GM12878 (cell line): Measurements from ENCODE around the gene PES1. TPM values are rescaled to one million over a fixed set of nuclear protein-coding genes. Genes with fewer than 3 reads are reported as not detected.

Experiments
- ATAC-seq: fragments of 200-7000 bp; cut with Tn5 transposase; 3 replicates; pipeline ENCODE4 v1.9.1; 2020; ENCODE audit warnings: mild to moderate bottlenecking, moderate library complexity
- BruUV-seq: library from RNA; stranded (reverse); fragments of 400-500 nt; replicated peaks from 2 replicates; lab custom pipeline; 2021; lab: Mats Ljungman, UMichigan
- CTCF ChIA-PET: fragments of 300-600 bp; sonication (Branson Sonifier 250); formaldehyde crosslinking; extraction: SDS; loops from one replicate; lab custom pipeline; 2021; ENCODE audit warnings: inconsistent platforms; lab: Yijun Ruan, JAX
- POLR2A ChIA-PET: fragments of 350-600 bp; formaldehyde crosslinking; extraction: SDS; loops from one replicate; lab custom pipeline; 2021; ENCODE audit warnings: inconsistent platforms; lab: Charles Lee
- RAD21 ChIA-PET: fragments of 300-600 bp; sonication (Branson Sonifier 250); formaldehyde crosslinking; loops from one replicate; lab custom pipeline; 2023; ENCODE audit warnings: antibody characterized with exemption; ENCODE audit not compliant: unreplicated experiment; lab: Charles Lee
- SMC1A ChIA-PET: fragments of 300-600 bp; sonication (Branson Sonifier 250); formaldehyde crosslinking; loops from one replicate; lab custom pipeline; 2023; ENCODE audit not compliant: unreplicated experiment, uncharacterized antibody; lab: Charles Lee
- DNase-seq: peaks from one replicate; pipeline ENCODE4 v3.0.0-alpha.2; 2011; ENCODE audit warnings: low read depth, low spot score
- FAIRE-seq: peaks from 3 replicates; lab custom pipeline; 2011; peaks lifted over from hg19 to GRCh38; lab: Jason Lieb, UNC
- H2AFZ ChIP-seq: 2 replicates; pipeline ENCODE4 v1.6.0; 2011; ENCODE audit warnings: low read depth, low read length, control low read depth; ENCODE audit not compliant: control insufficient read depth
- H3K27ac ChIP-seq: 2 replicates; pipeline ENCODE4 v1.5.1; 2011; ENCODE audit warnings: control low read depth; ENCODE audit not compliant: control insufficient read depth, insufficient read depth
- H3K27me3 ChIP-seq, 2 experiments: replicated peaks in 1 of 2; 2 replicates each; pipeline versions ENCODE4 v1.6.0 to v1.6.1; 2011; ENCODE audit warnings: low read length in 1 of 2; ENCODE audit not compliant: control insufficient read depth in 2 of 2, insufficient read depth in 2 of 2
- H3K36me3 ChIP-seq, 2 experiments: 2 replicates each; pipeline ENCODE4 v1.5.1; 2011; ENCODE audit warnings: low read length in 1 of 2; ENCODE audit not compliant: control insufficient read depth in 2 of 2, insufficient read depth in 2 of 2
- H3K4me1 ChIP-seq: 2 replicates; pipeline ENCODE4 v1.6.1; 2011; ENCODE audit warnings: mild to moderate bottlenecking, low read length, moderate library complexity, mixed read lengths; ENCODE audit not compliant: control insufficient read depth, insufficient read depth
- H3K4me2 ChIP-seq: 2 replicates; pipeline ENCODE4 v1.6.0; 2011; ENCODE audit warnings: control low read depth; ENCODE audit not compliant: control insufficient read depth, insufficient read depth
- H3K4me3 ChIP-seq: fragments of 200-600 bp; sonication (generic); 2 replicates; pipeline ENCODE4 v1.5.1; 2016
- H3K79me2 ChIP-seq: 2 replicates; pipeline ENCODE4 v1.6.0; 2011; ENCODE audit warnings: low read length; ENCODE audit not compliant: control insufficient read depth, insufficient read depth
- H3K9ac ChIP-seq: 2 replicates; pipeline ENCODE4 v1.8.0; 2011; ENCODE audit warnings: low read length, control low read depth, mixed read lengths; ENCODE audit not compliant: control insufficient read depth, insufficient read depth
- H3K9me3 ChIP-seq: replicated peaks from 3 replicates; pipeline ENCODE4 v1.5.1; 2011; ENCODE audit warnings: mild to moderate bottlenecking, low read length; ENCODE audit not compliant: control insufficient read depth, insufficient read depth
- H4K20me1 ChIP-seq: 2 replicates; pipeline ENCODE4 v1.6.0; 2011; ENCODE audit not compliant: control insufficient read depth, insufficient read depth
- CBX3 ChIP-seq: fragments of 200-600 bp; sonication (generic); IDR thresholded peaks from 2 replicates; pipeline ENCODE4 v1.6.1; 2016; ENCODE audit warnings: low read depth, borderline replicate concordance
- CREB1 ChIP-seq: IDR thresholded peaks from 2 replicates; pipeline ENCODE4 v1.6.1; 2012; ENCODE audit warnings: low read depth, mild to moderate bottlenecking, inconsistent platforms
- ETV6 ChIP-seq, 2 experiments: fragments of 450-650 bp in 1 of 2; IDR thresholded peaks in 1 of 2; conservative IDR thresholded peaks in 1 of 2; 2 replicates each; pipeline ENCODE4 v1.6.1; 2014; ENCODE audit warnings: antibody characterized with exemption in 1 of 2, borderline replicate concordance in 1 of 2, low read depth in 1 of 2, mild to moderate bottlenecking in 1 of 2, moderate library complexity in 1 of 2
- EZH2 ChIP-seq: IDR thresholded peaks from 2 replicates; pipeline ENCODE4 v1.6.1; 2012; ENCODE audit warnings: low read depth, mild to moderate bottlenecking, control low read depth, inconsistent platforms, low read length, borderline replicate concordance; ENCODE audit not compliant: control insufficient read depth
- MXI1 ChIP-seq: fragments of 150-350 bp; IDR thresholded peaks from 2 replicates; pipeline ENCODE4 v1.6.1; 2011; ENCODE audit warnings: low read depth, mild to moderate bottlenecking, inconsistent platforms, low read length, improper control_type of control experiment
- NFXL1 ChIP-seq: fragments of 450-650 bp; IDR thresholded peaks from 2 replicates; pipeline ENCODE4 v1.6.1; 2017; ENCODE audit warnings: antibody characterized with exemption, mild to moderate bottlenecking, borderline replicate concordance
- RUNX3 ChIP-seq: IDR thresholded peaks from 2 replicates; pipeline ENCODE4 v1.6.1; 2012; ENCODE audit warnings: low read length, inconsistent platforms
- SMARCA5 ChIP-seq: fragments of 450-650 bp; IDR thresholded peaks from 2 replicates; pipeline ENCODE4 v1.6.1; 2017; ENCODE audit warnings: mild to moderate bottlenecking
- SP1 ChIP-seq: IDR thresholded peaks from one replicate; pipeline ENCODE4 v1.6.1; 2011; ENCODE audit warnings: low read depth, low read length
- TAF1 ChIP-seq: IDR thresholded peaks from 2 replicates; pipeline ENCODE4 v1.6.1; 2011; ENCODE audit warnings: mild to moderate bottlenecking, low read depth, low read length, borderline replicate concordance
- TBL1XR1 ChIP-seq: IDR thresholded peaks from 2 replicates; pipeline ENCODE4 v1.6.1; 2012; ENCODE audit warnings: low read depth, low read length, improper control_type of control experiment
- YBX1 ChIP-seq: fragments of 450-650 bp; IDR thresholded peaks from 2 replicates; pipeline ENCODE4 v1.6.1; 2016; ENCODE audit warnings: antibody characterized with exemption
- YY1 ChIP-seq: IDR thresholded peaks from 2 replicates; pipeline ENCODE4 v1.6.1; 2011; ENCODE audit warnings: low read depth, mild to moderate bottlenecking, low read length
- WGBS: methylation state at CpG from one replicate; pipeline ENCODE4 v1.1.6; 2016; ENCODE audit warnings: low lambda C conversion rate; ENCODE audit not compliant: insufficient replicate concordance, insufficient coverage; ENCODE audit errors: missing lambda C conversion rate; 5-methylcytosine and 5-hydroxymethylcytosine counted together
- in situ Hi-C: fragments of 300-500 bp; cut with MboI; formaldehyde crosslinking; loops from 9 replicates; pipeline ENCODE4 v1.14.3; 2018; ENCODE audit warnings: mixed read lengths
- intact Hi-C: fragments of 100-400 bp; cut with micrococcal nuclease; formaldehyde crosslinking; loops from one replicate; pipeline ENCODE4 v1.14.2; 2022; ENCODE audit not compliant: unreplicated experiment
- polyA plus RNA-seq, 11 experiments: library from polyadenylated mRNA; depleted of rRNA in 4 of 11; unstranded in 6 of 11; stranded (reverse) in 5 of 11; fragments of >200 nt; fragmentation: Nextera tagmentation in 4 of 11; fragmentation: Illumina TruSeq in 1 of 11; extraction: Ambion mirVana in 4 of 11; extraction: Trizol in 1 of 11; gene quantifications; 1 replicate in 1 of 11; 2 replicates in 10 of 11; pipeline versions ENCODE4 v1.2.1 to v1.2.3, GENCODE V29; 2011 to 2016; ENCODE audit warnings: inconsistent platforms in 2 of 11, missing spikeins in 2 of 11, low read depth in 1 of 11
- total RNA-seq, 4 experiments: library from RNA; depleted of rRNA in 3 of 4; stranded (reverse); fragments of >200 nt in 3 of 4; fragmentation: Illumina TruSeq in 1 of 4; extraction: Trizol in 1 of 4; gene quantifications; 2 replicates each; pipeline versions ENCODE4 v1.2.1 to v1.2.3, GENCODE V29; 2013 to 2021
- TF ChIP-seq, protein P1 (sequence below): fragments of 450-650 bp; IDR thresholded peaks from 2 replicates; pipeline ENCODE4 v1.6.1; 2017; ENCODE audit warnings: low read depth, mild to moderate bottlenecking, moderate library complexity

The PES1 gene
- total and polyA plus RNA-seq, 10 of the 15 experiments (the other 5 are each of a cell fraction or from before 2014, with no cell fraction given): 6.9 to 139 (median 106) TPM

DNA sequence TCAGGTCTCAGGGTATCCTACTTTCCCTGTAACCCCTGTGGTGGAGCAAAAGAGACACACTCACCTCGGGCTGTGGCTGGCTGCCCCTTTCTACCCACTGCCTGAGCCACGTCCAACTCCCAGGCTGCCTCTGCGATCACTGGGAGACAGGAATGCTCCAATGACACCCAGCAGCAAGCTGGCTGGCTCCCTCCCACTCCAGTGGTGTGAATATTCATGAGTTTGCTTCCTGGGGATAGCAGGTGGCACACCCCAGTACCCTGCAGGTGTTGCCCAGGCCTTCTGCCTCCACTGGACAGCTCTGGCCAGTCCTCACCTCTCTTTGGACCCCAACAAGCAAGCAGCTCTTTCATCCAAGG lies 27.0 kb downstream of the PES1 start:
- intact Hi-C loops: no loop called here
- Histone ChIP-seq H2AFZ (no peak overlapping the region), H3K36me3 (no peaks in the 10 kb centered on the region), H3K4me1 (no peaks in the 10 kb centered on the region), H3K9me3 (no peaks in the 10 kb centered on the region)
- 0% methylated on average over 3 of the region's 3 CpGs for WGBS
- no peak for FAIRE-seq
- TF ChIP-seq CREB1: no peak
- TF ChIP-seq SP1: no peak
- no peak for TF ChIP-seq SMARCA5
- no peak for TF ChIP-seq RUNX3
- TF ChIP-seq EZH2: no peak
- TF ChIP-seq TAF1: no peak
- TF ChIP-seq, all 136 proteins: peak for 0
- H4K20me1 ChIP-seq: no peaks in the 10 kb centered on the region
- no peak overlapping the region for H3K9ac ChIP-seq
- BruUV-seq: no TSS peak
- POLR2A ChIA-PET: no interaction called here
- no peaks in the 10 kb centered on the region; a peak in 1 of 4 replicates for H3K27me3 ChIP-seq
- in situ Hi-C loops: no loop called here
- ATAC-seq: no peak
- no peaks in the 10 kb centered on the region for H3K79me2 ChIP-seq
- no peak overlapping the region for H3K4me3 ChIP-seq
- no peak for DNase-seq
- RAD21 ChIA-PET: no interaction called here
- H3K4me2 ChIP-seq: no peak overlapping the region
- no peak overlapping the region for H3K27ac ChIP-seq
- SMC1A ChIA-PET: no interaction called here
- CTCF ChIA-PET: no interaction called here

DNA sequence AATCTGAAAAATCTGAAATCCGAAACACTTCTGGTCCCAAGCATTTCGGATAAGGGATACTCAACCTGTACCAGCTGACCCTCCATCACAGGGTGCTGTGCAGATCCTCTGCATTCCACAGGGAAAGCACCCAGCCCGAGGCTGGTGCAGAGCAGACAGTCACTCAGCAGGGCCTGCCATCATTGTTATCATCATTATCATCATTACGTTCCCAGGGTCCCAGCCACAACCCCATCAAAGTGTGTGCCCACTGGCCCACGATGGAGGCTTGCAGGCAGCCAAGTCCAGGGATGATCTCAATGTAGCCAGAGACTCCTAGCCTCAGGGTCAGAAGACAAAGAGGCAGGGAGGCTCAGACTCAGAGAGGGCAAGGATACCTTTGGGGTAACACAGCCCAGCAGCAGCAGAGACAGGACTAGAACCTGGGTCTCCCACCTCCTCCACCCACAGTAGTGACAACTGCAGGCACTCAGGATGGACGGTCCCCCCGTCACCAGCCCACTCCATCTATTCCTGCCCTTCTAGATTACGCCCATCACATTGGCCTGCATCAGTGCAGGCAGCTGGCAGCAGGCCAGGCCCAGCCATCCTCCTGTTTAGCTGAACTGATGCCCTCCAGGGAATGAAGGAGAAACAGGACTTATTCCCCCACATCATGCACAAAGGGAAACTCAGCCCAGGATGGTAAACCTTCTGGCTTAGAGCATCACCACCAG lies 27.5 kb downstream of the PES1 start:
- Histone ChIP-seq H3K4me1 (no peaks in the 10 kb centered on the region), H3K79me2 (no peaks in the 10 kb centered on the region), H3K4me2 (no peak overlapping the region), H3K27me3 (no peaks in the 10 kb centered on the region; a peak in 1 of 4 replicates), H3K27ac (no peak overlapping the region), H2AFZ (no peak overlapping the region), H3K9me3 (no peaks in the 10 kb centered on the region), H3K9ac (no peak overlapping the region), H4K20me1 (no peaks in the 10 kb centered on the region), H3K4me3 (no peak overlapping the region), H3K36me3 (no peaks in the 10 kb centered on the region)
- in situ Hi-C loops: no loop called here
- BruUV-seq: no TSS peak
- intact Hi-C loops: no loop called here
- ATAC-seq (no peak), DNase-seq (no peak), FAIRE-seq (no peak)
- ChIA-PET POLR2A (no interaction called here), RAD21 (no interaction called here), SMC1A (no interaction called here), CTCF (no interaction called here)
- WGBS: 18% methylated on average over 8 of the region's 8 CpGs
- TF ChIP-seq MXI1 (no peak), YY1 (no peak), ETV6 (conservative IDR thresholded peaks at IDR 0.05 in 1 of 2, IDR thresholded peaks at IDR 0.05 in 1 of 2; ENCODE audit: borderline replicate concordance in 1 of 2, low read depth in 1 of 2) (no peak), NFXL1 (no peak), SP1 (no peak), YBX1 (no peak), CBX3 (no peak), TBL1XR1 (no peak)
- TF ChIP-seq, protein P1, sequence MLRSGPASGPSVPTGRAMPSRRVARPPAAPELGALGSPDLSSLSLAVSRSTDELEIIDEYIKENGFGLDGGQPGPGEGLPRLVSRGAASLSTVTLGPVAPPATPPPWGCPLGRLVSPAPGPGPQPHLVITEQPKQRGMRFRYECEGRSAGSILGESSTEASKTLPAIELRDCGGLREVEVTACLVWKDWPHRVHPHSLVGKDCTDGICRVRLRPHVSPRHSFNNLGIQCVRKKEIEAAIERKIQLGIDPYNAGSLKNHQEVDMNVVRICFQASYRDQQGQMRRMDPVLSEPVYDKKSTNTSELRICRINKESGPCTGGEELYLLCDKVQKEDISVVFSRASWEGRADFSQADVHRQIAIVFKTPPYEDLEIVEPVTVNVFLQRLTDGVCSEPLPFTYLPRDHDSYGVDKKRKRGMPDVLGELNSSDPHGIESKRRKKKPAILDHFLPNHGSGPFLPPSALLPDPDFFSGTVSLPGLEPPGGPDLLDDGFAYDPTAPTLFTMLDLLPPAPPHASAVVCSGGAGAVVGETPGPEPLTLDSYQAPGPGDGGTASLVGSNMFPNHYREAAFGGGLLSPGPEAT: no peak
